Peyer's patch (tissue), 4 donors: ENCODE results near the gene MAML3. TPM values are rescaled to one million over a fixed set of nuclear protein-coding genes. Genes with fewer than 3 reads are reported as not detected.

ENCODE experiments used
- DNase-seq, 3 donors: peaks; one replicate each; pipeline ENCODE4 v3.0.0-alpha.2; 2017 to 2019
- H3K27ac ChIP-seq, 4 donors: fragments of 200-600 bp; sonication (generic); one replicate each; pipeline ENCODE4 v1.5.1; 2016 to 2019
- H3K27me3 ChIP-seq, 2 donors: fragments of 200-600 bp; sonication (generic); one replicate each; pipeline ENCODE4 v1.5.1; 2019
- H3K36me3 ChIP-seq, 3 donors: fragments of 200-600 bp; sonication (generic); one replicate each; pipeline ENCODE4 v1.5.1; 2016 to 2019
- H3K4me1 ChIP-seq, 4 donors: fragments of 200-600 bp; sonication (generic); one replicate each; pipeline ENCODE4 v1.5.1; 2016 to 2019
- H3K4me3 ChIP-seq, 4 donors: fragments of 200-600 bp; sonication (generic); 1 replicate in 3 of 4; 2 replicates in 1 of 4; pipeline ENCODE4 v1.5.1; 2016 to 2019; ENCODE audit warnings: mild to moderate bottlenecking in 1 of 4
- H3K9me3 ChIP-seq, 4 donors: fragments of 200-600 bp; sonication (generic); one replicate each; pipeline ENCODE4 v1.5.1; 2016 to 2019; ENCODE audit warnings: mild to moderate bottlenecking in 1 of 4
- CTCF ChIP-seq, 6 experiments: fragments of 450-650 bp in 4 of 6; fragments of 200-600 bp in 2 of 6; sonication (generic) in 1 of 6; IDR thresholded peaks; one replicate each; pipeline ENCODE4 v1.5.1; 2017 to 2019; ENCODE audit warnings: antibody characterized with exemption in 6 of 6, mild to moderate bottlenecking in 3 of 6, moderate library complexity in 1 of 6
- POLR2A ChIP-seq, 2 donors: fragments of 450-650 bp; IDR thresholded peaks; one replicate each; pipeline ENCODE4 v1.5.1; 2017; ENCODE audit warnings: antibody characterized with exemption in 2 of 2, mild to moderate bottlenecking in 2 of 2, moderate library complexity in 2 of 2
- total RNA-seq, 4 donors: library from RNA; depleted of rRNA; stranded (reverse); fragments of >200 nt; gene quantifications; one replicate each; pipeline ENCODE4 v1.1.0, GENCODE V29; 2016

Gene MAML3
- total RNA-seq, 4 donors from 2014 or later, result 6.5 to 44.6 (median 22.1) TPM

DNA sequence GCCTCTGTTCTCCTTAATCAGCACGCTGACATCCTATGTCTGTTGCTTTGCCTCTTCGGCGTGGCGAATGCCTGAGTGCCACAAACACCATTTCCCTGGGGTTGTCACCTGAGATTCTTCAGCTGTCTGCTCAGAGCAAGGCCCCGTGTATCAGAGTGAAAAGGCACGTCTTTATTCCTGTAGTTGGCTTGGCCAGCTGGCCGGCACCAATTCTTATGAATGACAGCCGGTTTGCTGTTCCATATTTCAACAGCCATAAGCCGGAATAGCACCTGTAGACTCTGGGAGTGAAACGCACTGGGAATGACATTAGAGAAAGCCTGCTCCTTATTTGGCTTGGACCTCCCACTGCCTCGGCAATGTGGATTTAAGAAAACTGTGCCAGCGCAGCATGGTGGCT, 399.0 kb downstream of the MAML3 start:
- no peak for DNase-seq

DNA sequence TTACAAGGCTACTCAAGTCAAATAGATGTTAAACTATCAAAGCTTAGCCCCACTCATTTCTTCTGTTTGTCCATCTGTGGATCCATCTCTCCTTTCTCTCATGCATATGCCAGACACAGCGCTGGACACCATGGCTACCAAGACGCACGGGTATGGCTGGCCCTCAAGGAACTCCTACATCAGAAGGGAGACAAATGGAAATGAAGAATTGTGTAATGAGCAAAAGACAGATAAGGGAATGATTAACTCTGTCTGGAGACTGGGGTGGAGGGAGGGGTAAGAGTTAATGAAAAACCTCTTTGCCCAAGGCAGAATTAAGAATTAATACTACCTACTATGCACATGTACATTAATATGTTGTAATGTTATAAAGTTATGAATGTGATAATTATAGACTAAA, 400.3 kb downstream of the MAML3 start:
- no peak overlapping the region for H3K4me3 ChIP-seq
- no peak for DNase-seq
- no peaks in the 10 kb centered on the region for H3K9me3 ChIP-seq
- TF ChIP-seq POLR2A (IDR thresholded peaks at IDR 0.05), result no peak
- no peak for TF ChIP-seq CTCF (IDR thresholded peaks at IDR 0.05)
- H3K4me1 ChIP-seq, result no peaks in the 10 kb centered on the region
- no peaks in the 10 kb centered on the region for H3K36me3 ChIP-seq
- H3K27me3 ChIP-seq, result no peaks in the 10 kb centered on the region
- H3K27ac ChIP-seq, result no peak overlapping the region

More for the DNA sequence above, 399.0 kb downstream of the MAML3 start:
- no peak overlapping the region for H3K27ac ChIP-seq
- H3K27me3 ChIP-seq, result no peaks in the 10 kb centered on the region
- H3K36me3 ChIP-seq, result no peaks in the 10 kb centered on the region
- H3K4me3 ChIP-seq, result no peak overlapping the region
- no peaks in the 10 kb centered on the region for H3K9me3 ChIP-seq
- TF ChIP-seq CTCF (IDR thresholded peaks at IDR 0.05) (no peak), POLR2A (IDR thresholded peaks at IDR 0.05) (no peak)
- no peaks in the 10 kb centered on the region for H3K4me1 ChIP-seq

DNA sequence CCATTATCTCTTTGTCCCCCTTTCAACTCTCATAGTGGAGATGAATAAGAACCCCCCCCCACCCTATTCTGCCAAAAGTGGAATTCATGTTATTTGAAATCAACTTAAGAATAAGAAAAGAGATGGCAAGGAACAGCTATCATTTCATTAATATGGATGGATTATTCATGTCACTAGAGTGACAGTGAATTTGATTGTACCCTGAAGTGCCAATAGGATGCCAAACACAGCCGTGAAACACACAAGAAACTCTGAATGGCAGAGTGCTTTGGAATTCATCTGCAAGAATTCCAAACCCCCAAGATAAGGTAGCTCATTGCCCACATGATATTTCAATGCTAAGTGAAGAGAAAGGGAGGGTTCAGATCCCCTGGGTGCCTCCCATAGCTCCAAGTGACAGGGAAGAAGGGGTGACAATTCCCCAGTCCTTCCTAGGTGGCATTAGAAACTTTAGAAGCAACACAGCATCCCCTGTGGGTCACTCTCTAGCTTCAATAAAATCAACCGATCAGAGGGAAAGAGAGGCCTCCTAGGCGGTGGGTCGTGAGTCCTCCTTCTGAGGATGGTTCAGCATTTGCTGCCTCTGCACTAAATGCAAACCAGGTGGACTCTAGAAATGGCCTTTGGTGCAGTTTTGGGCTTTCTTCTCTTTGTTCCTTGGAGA, 404.0 kb downstream of the MAML3 start:
- Histone ChIP-seq H3K36me3 (no peaks in the 10 kb centered on the region), H3K27me3 (no peaks in the 10 kb centered on the region), H3K4me3 (no peak overlapping the region), H3K27ac (no peak overlapping the region), H3K4me1 (no peaks in the 10 kb centered on the region), H3K9me3 (no peaks in the 10 kb centered on the region)
- no peak for DNase-seq
- TF ChIP-seq POLR2A (IDR thresholded peaks at IDR 0.05) (no peak), CTCF (IDR thresholded peaks at IDR 0.05) (no peak)

- TF ChIP-seq POLR2A (IDR thresholded peaks at IDR 0.05) (no peak), CTCF (IDR thresholded peaks at IDR 0.05) (no peak)
- H3K27me3 ChIP-seq, result no peaks in the 10 kb centered on the region
- no peak overlapping the region for H3K27ac ChIP-seq
- H3K9me3 ChIP-seq, result no peaks in the 10 kb centered on the region
- DNase-seq, result no peak
- no peaks in the 10 kb centered on the region for H3K36me3 ChIP-seq
- no peaks in the 10 kb centered on the region for H3K4me1 ChIP-seq
- H3K4me3 ChIP-seq, result no peak overlapping the region
Observed at GRCh38 chr4:139749338-139749737, 404.6 kb downstream of the MAML3 start.

GRCh38 chr4:139746431-139747171, 407.4 kb downstream of the MAML3 start:
- Histone ChIP-seq H3K36me3 (no peaks in the 10 kb centered on the region), H3K4me3 (no peak overlapping the region), H3K27me3 (no peaks in the 10 kb centered on the region), H3K27ac (no peak overlapping the region), H3K4me1 (no peaks in the 10 kb centered on the region), H3K9me3 (no peaks in the 10 kb centered on the region)
- TF ChIP-seq CTCF (IDR thresholded peaks at IDR 0.05) (no peak), POLR2A (IDR thresholded peaks at IDR 0.05) (no peak)
- DNase-seq, result no peak
